ENCODE measurements around the gene SETD2.

GRCh38 chr3:47117807-47118364 lies 46.0 kb downstream of the SETD2 start:
- TF ChIP-seq CTCF (IDR thresholded peaks at IDR 0.05) (no peak), POLR2A (IDR thresholded peaks at IDR 0.05) (no peak)

Data from uterus (tissue), 2 donors.